ENCODE results near the gene PDE6D.

- no peak for TF ChIP-seq MYC (IDR thresholded peaks at IDR 0.05; ENCODE audit: low read depth, low read length)
- no peak for TF ChIP-seq CTCF (IDR thresholded peaks at IDR 0.05; ENCODE audit: low read depth, low read length)
These were observed 92.4 kb downstream of the PDE6D start for GRCh38 chr2:231688719-231689118.
